Activated T-helper 1 cell treated with anti-CD3 and anti-CD28 coated beads, Interleukin-12 subunit alpha, Interleukin-12 subunit beta, Interleukin-2, Interleukin-4 antibody, amounts not matched to agents 30 ng/mL and 10 ng/mL and 1 ng/mL, durations not matched to agents 14 hours and 24 hours and 36 hours (primary cell): ENCODE data around the gene ARPC5L. TPM values are rescaled to one million over a fixed set of nuclear protein-coding genes. Genes with fewer than 3 reads are reported as not detected.

Experiments
- DNase-seq: peaks from one replicate; pipeline ENCODE4 v3.0.0; 2021; ENCODE audit warnings: low spot score
- H3K27ac Mint-ChIP-seq: one replicate; pipeline ENCODE4 v1.8.0; 2021; ENCODE audit warnings: mild to moderate bottlenecking, mixed read lengths
- H3K27me3 Mint-ChIP-seq: one replicate; pipeline ENCODE4 v1.8.0; 2022; ENCODE audit warnings: mild to moderate bottlenecking, moderate library complexity, mixed read lengths; ENCODE audit not compliant: insufficient read depth
- H3K36me3 Mint-ChIP-seq: one replicate; pipeline ENCODE4 v1.8.0; 2021; ENCODE audit warnings: low read depth, mixed read lengths
- H3K4me1 Mint-ChIP-seq: one replicate; pipeline ENCODE4 v1.8.0; 2021; ENCODE audit warnings: low read depth, mixed read lengths
- H3K4me3 Mint-ChIP-seq: one replicate; pipeline ENCODE4 v1.8.0; 2021; ENCODE audit warnings: mild to moderate bottlenecking, moderate library complexity, mixed read lengths
- H3K9me3 Mint-ChIP-seq: one replicate; pipeline ENCODE4 v1.8.0; 2021; ENCODE audit warnings: mixed read lengths
- intact Hi-C: fragments of 100-400 bp; cut with micrococcal nuclease; formaldehyde crosslinking; loops from one replicate; pipeline ENCODE4 v1.15.1; 2024
- total RNA-seq: library from RNA; stranded (reverse); gene quantifications from 2 replicates; pipeline ENCODE4 v1.2.3, GENCODE V29; 2022

ARPC5L gene
- total RNA-seq, 1 donor from 2014 or later: 111 TPM

GRCh38 chr9:124878518-124878917, 16.6 kb downstream of the ARPC5L start:
- peaks cover under 1% of the 10 kb centered on the region for H3K4me1 Mint-ChIP-seq
- no peaks in the 10 kb centered on the region for H3K27me3 Mint-ChIP-seq
- no peak for DNase-seq
- H3K9me3 Mint-ChIP-seq: no peaks in the 10 kb centered on the region
- peaks cover 38% of the 10 kb centered on the region for H3K36me3 Mint-ChIP-seq
- H3K4me3 Mint-ChIP-seq: no peak overlapping the region
- H3K27ac Mint-ChIP-seq: peak overlapping the region; percentile 23
- intact Hi-C loops: no loop called here

GRCh38 chr9:124879226-124879625, 17.3 kb downstream of the ARPC5L start:
- Mint-ChIP-seq H3K27me3 (no peaks in the 10 kb centered on the region), H3K9me3 (no peaks in the 10 kb centered on the region), H3K4me1 (no peaks in the 10 kb centered on the region), H3K36me3 (peaks cover 37% of the 10 kb centered on the region), H3K27ac (no peak overlapping the region), H3K4me3 (no peak overlapping the region)
- intact Hi-C loops: no loop called here
- no peak for DNase-seq

- Mint-ChIP-seq H3K27ac (no peak overlapping the region), H3K4me3 (no peak overlapping the region), H3K27me3 (no peaks in the 10 kb centered on the region), H3K9me3 (no peaks in the 10 kb centered on the region), H3K4me1 (no peaks in the 10 kb centered on the region), H3K36me3 (peaks cover 33% of the 10 kb centered on the region)
- intact Hi-C loops: no loop called here
- no peak for DNase-seq
Observed at GRCh38 chr9:124880501-124880900, 18.6 kb downstream of the ARPC5L start.

GRCh38 chr9:124881138-124881743, 19.3 kb downstream of the ARPC5L start:
- no peak for DNase-seq
- Mint-ChIP-seq H3K36me3 (peaks cover 39% of the 10 kb centered on the region), H3K27me3 (no peaks in the 10 kb centered on the region), H3K4me3 (no peak overlapping the region), H3K9me3 (no peaks in the 10 kb centered on the region), H3K27ac (no peak overlapping the region), H3K4me1 (no peaks in the 10 kb centered on the region)
- intact Hi-C loops: no loop called here

GRCh38 chr9:124882231-124882630, 20.3 kb downstream of the ARPC5L start:
- Mint-ChIP-seq H3K4me3 (no peak overlapping the region), H3K36me3 (peaks cover 43% of the 10 kb centered on the region), H3K27me3 (no peaks in the 10 kb centered on the region), H3K4me1 (no peaks in the 10 kb centered on the region), H3K9me3 (no peaks in the 10 kb centered on the region), H3K27ac (no peak overlapping the region)
- intact Hi-C loops: no loop called here
- DNase-seq: no peak

- H3K27me3 Mint-ChIP-seq: no peaks in the 10 kb centered on the region
- DNase-seq: no peak
- peaks cover 31% of the 10 kb centered on the region for H3K36me3 Mint-ChIP-seq
- H3K27ac Mint-ChIP-seq: no peak overlapping the region
- H3K4me3 Mint-ChIP-seq: no peak overlapping the region
- no peaks in the 10 kb centered on the region for H3K9me3 Mint-ChIP-seq
- no peaks in the 10 kb centered on the region for H3K4me1 Mint-ChIP-seq
- intact Hi-C loops: no loop called here
Observed at GRCh38 chr9:124884376-124884775, 22.4 kb downstream of the ARPC5L start.

- no peak for DNase-seq
- no peaks in the 10 kb centered on the region for H3K9me3 Mint-ChIP-seq
- H3K4me3 Mint-ChIP-seq: no peak overlapping the region
- intact Hi-C loops: no loop called here
- H3K4me1 Mint-ChIP-seq: no peaks in the 10 kb centered on the region
- no peak overlapping the region for H3K27ac Mint-ChIP-seq
- H3K36me3 Mint-ChIP-seq: peaks cover 35% of the 10 kb centered on the region
- no peaks in the 10 kb centered on the region for H3K27me3 Mint-ChIP-seq
Observed at GRCh38 chr9:124885551-124885950, 23.6 kb downstream of the ARPC5L start.

GRCh38 chr9:124886461-124886860, 24.5 kb downstream of the ARPC5L start:
- Mint-ChIP-seq H3K9me3 (no peaks in the 10 kb centered on the region), H3K27ac (no peak overlapping the region), H3K4me1 (no peaks in the 10 kb centered on the region), H3K27me3 (no peaks in the 10 kb centered on the region), H3K4me3 (no peak overlapping the region), H3K36me3 (peaks cover 36% of the 10 kb centered on the region)
- DNase-seq: no peak
- intact Hi-C loops: no loop called here

GRCh38 chr9:124886866-124887492, 25.0 kb downstream of the ARPC5L start:
- Mint-ChIP-seq H3K9me3 (no peaks in the 10 kb centered on the region), H3K27ac (no peak overlapping the region), H3K36me3 (peaks cover 33% of the 10 kb centered on the region), H3K27me3 (no peaks in the 10 kb centered on the region), H3K4me3 (no peak overlapping the region), H3K4me1 (no peaks in the 10 kb centered on the region)
- no peak for DNase-seq
- intact Hi-C loops: no loop called here

- Mint-ChIP-seq H3K9me3 (no peaks in the 10 kb centered on the region), H3K4me1 (no peaks in the 10 kb centered on the region), H3K4me3 (no peak overlapping the region), H3K36me3 (peaks cover 32% of the 10 kb centered on the region), H3K27me3 (no peaks in the 10 kb centered on the region), H3K27ac (no peak overlapping the region)
- DNase-seq: no peak
- intact Hi-C loops: no loop called here
Observed at GRCh38 chr9:124887832-124888231, 25.9 kb downstream of the ARPC5L start.

GRCh38 chr9:124889006-124889405, 27.1 kb downstream of the ARPC5L start:
- Mint-ChIP-seq H3K36me3 (peaks cover 37% of the 10 kb centered on the region), H3K9me3 (no peaks in the 10 kb centered on the region), H3K4me1 (no peaks in the 10 kb centered on the region), H3K27ac (no peak overlapping the region), H3K4me3 (no peak overlapping the region), H3K27me3 (no peaks in the 10 kb centered on the region)
- DNase-seq: no peak
- intact Hi-C loops: no loop called here

GRCh38 chr9:124890179-124890578, 28.2 kb downstream of the ARPC5L start:
- no peak for DNase-seq
- H3K36me3 Mint-ChIP-seq: peaks cover 35% of the 10 kb centered on the region
- no peak overlapping the region for H3K27ac Mint-ChIP-seq
- no peak overlapping the region for H3K4me3 Mint-ChIP-seq
- H3K4me1 Mint-ChIP-seq: peaks cover 7% of the 10 kb centered on the region
- intact Hi-C loops: no loop called here
- H3K9me3 Mint-ChIP-seq: no peaks in the 10 kb centered on the region
- no peaks in the 10 kb centered on the region for H3K27me3 Mint-ChIP-seq

GRCh38 chr9:124894035-124894740, 32.3 kb downstream of the ARPC5L start:
- no peak overlapping the region for H3K4me3 Mint-ChIP-seq
- H3K4me1 Mint-ChIP-seq: peaks cover 11% of the 10 kb centered on the region
- no peak for DNase-seq
- H3K36me3 Mint-ChIP-seq: peaks cover 33% of the 10 kb centered on the region
- no peak overlapping the region for H3K27ac Mint-ChIP-seq
- intact Hi-C loops: loop anchor here (1.0 to 2.0 kb wide), 4 partner anchors 24 to 120 kb away; partner anchors contain the start of genes ARPC5L and WDR38
- H3K9me3 Mint-ChIP-seq: no peaks in the 10 kb centered on the region
- no peaks in the 10 kb centered on the region for H3K27me3 Mint-ChIP-seq
